Right cardiac atrium (tissue), 5 donors: ENCODE results near the gene PTPRD. TPM values are rescaled to one million over a fixed set of nuclear protein-coding genes. Genes with fewer than 3 reads are reported as not detected.

Experiments
- ATAC-seq, 2 donors: fragments of 200-7000 bp; cut with Tn5 transposase; one replicate each; pipeline versions ENCODE4 v1.8.0 to v1.9.1; 2020; ENCODE audit warnings: moderate library complexity in 2 of 2, mild to moderate bottlenecking in 1 of 2
- DNase-seq, 3 donors: peaks; one replicate each; pipeline ENCODE4 v3.0.0-alpha.2; 2020
- H3K27ac ChIP-seq: one replicate; pipeline ENCODE4 v1.5.1; 2013; ENCODE audit warnings: mild to moderate bottlenecking, low read length, control low read depth, moderate library complexity
- H3K27me3 ChIP-seq: one replicate; pipeline ENCODE4 v1.6.1; 2013; ENCODE audit not compliant: control insufficient read depth, insufficient read depth
- H3K4me1 ChIP-seq: one replicate; pipeline ENCODE4 v1.6.1; 2013; ENCODE audit warnings: low read length; ENCODE audit not compliant: control insufficient read depth, insufficient read depth
- H3K4me3 ChIP-seq: one replicate; pipeline ENCODE4 v1.5.1; 2013; ENCODE audit warnings: low read length, control low read depth
- H3K9me3 ChIP-seq: one replicate; pipeline ENCODE4 v1.6.1; 2013; ENCODE audit warnings: low read length; ENCODE audit not compliant: control insufficient read depth
- WGBS: extraction: QIAGEN DNeasy Blood & Tissue Kit; methylation state at CpG from one replicate; pipeline ENCODE4 v1.1.7; 2013; 5-methylcytosine and 5-hydroxymethylcytosine counted together
- intact Hi-C, 4 donors: fragments of 100-400 bp; cut with DNase I; formaldehyde crosslinking; loops; one replicate each; pipeline versions ENCODE4 v1.11.0 to v1.14.0; 2022 to 2023
- polyA plus RNA-seq: library from polyadenylated mRNA; stranded (reverse); fragments of 200-250 nt; gene quantifications from one replicate; pipeline ENCODE4 v1.2.3, GENCODE V29; 2013
- total RNA-seq, 4 donors: library from RNA; stranded (reverse); fragmentation: NEBNext Ultra II Directional; extraction: Animal tissue kit (Norgen Biotek cat#: 25700); gene quantifications; one replicate each; pipeline ENCODE4 v1.2.1, GENCODE V29; 2021
- donor health status: healthy with polysubstance abuse.
- donor health status: DM: no; HTN: yes; CAD: no.
- donor health status: DM: no; HTN: no; CAD: no.
- donor health status: DM: no; HTN: yes; CAD: no; lungs with severe emphysema.
- donor health status: DM: yes; HTN: yes; CAD: no.

PTPRD gene
- total and polyA plus RNA-seq, 5 donors: 1.3 to 11.8 (median 7.1) TPM

- Histone ChIP-seq H3K27me3 (no peaks in the 10 kb centered on the region), H3K4me3 (no peak overlapping the region), H3K9me3 (no peaks in the 10 kb centered on the region), H3K4me1 (no peaks in the 10 kb centered on the region), H3K27ac (no peak overlapping the region)
- 31% methylated on average over 1 of the region's 1 CpG for WGBS
- ATAC-seq (no peak), DNase-seq (no peak)
- intact Hi-C loops: no loop called here
Measured at GRCh38 chr9:9893837-9894236, 719.0 kb downstream of the PTPRD start.

- Histone ChIP-seq H3K27ac (no peak overlapping the region), H3K4me3 (no peak overlapping the region), H3K4me1 (no peaks in the 10 kb centered on the region), H3K27me3 (no peaks in the 10 kb centered on the region), H3K9me3 (no peaks in the 10 kb centered on the region)
- ATAC-seq: no peak
- intact Hi-C loops: no loop called here
- WGBS: 75% methylated on average over 3 of the region's 3 CpGs
- DNase-seq: no peak
Measured at GRCh38 chr9:9892217-9892616, 720.6 kb downstream of the PTPRD start.

GRCh38 chr9:9881692-9882091 lies 731.1 kb downstream of the PTPRD start:
- no peaks in the 10 kb centered on the region for H3K4me1 ChIP-seq
- 99% methylated on average over 2 of the region's 2 CpGs for WGBS
- no peaks in the 10 kb centered on the region for H3K9me3 ChIP-seq
- H3K4me3 ChIP-seq: no peak overlapping the region
- no peak overlapping the region for H3K27ac ChIP-seq
- ATAC-seq: no peak
- intact Hi-C loops: no loop called here
- no peaks in the 10 kb centered on the region for H3K27me3 ChIP-seq
- no peak for DNase-seq

GRCh38 chr9:9874270-9874669 lies 738.5 kb downstream of the PTPRD start:
- ATAC-seq (no peak), DNase-seq (no peak)
- intact Hi-C loops: no loop called here
- Histone ChIP-seq H3K4me3 (no peak overlapping the region), H3K9me3 (no peaks in the 10 kb centered on the region), H3K4me1 (no peaks in the 10 kb centered on the region), H3K27ac (no peak overlapping the region), H3K27me3 (no peaks in the 10 kb centered on the region)
- 54% methylated on average over 3 of the region's 3 CpGs for WGBS

GRCh38 chr9:9862235-9862810 lies 750.5 kb downstream of the PTPRD start:
- Histone ChIP-seq H3K4me1 (no peaks in the 10 kb centered on the region), H3K9me3 (no peaks in the 10 kb centered on the region), H3K27me3 (no peaks in the 10 kb centered on the region), H3K4me3 (no peak overlapping the region), H3K27ac (no peak overlapping the region)
- DNase-seq: no peak
- intact Hi-C loops: no loop called here
- no peak for ATAC-seq
- 53% methylated on average over 3 of the region's 3 CpGs for WGBS

GRCh38 chr9:9855177-9856078 lies 757.4 kb downstream of the PTPRD start:
- 64% methylated on average over 15 of the region's 15 CpGs for WGBS
- DNase-seq: no peak
- Histone ChIP-seq H3K9me3 (no peaks in the 10 kb centered on the region), H3K27me3 (no peaks in the 10 kb centered on the region), H3K27ac (no peak overlapping the region), H3K4me3 (no peak overlapping the region), H3K4me1 (no peaks in the 10 kb centered on the region)
- ATAC-seq: no peak
- intact Hi-C loops: no loop called here

GRCh38 chr9:9847750-9848149 lies 765.1 kb downstream of the PTPRD start:
- H3K4me3 ChIP-seq: no peak overlapping the region
- H3K4me1 ChIP-seq: no peaks in the 10 kb centered on the region
- H3K27me3 ChIP-seq: no peaks in the 10 kb centered on the region
- intact Hi-C loops: no loop called here
- DNase-seq (no peak), ATAC-seq (no peak)
- 50% methylated on average over 5 of the region's 5 CpGs for WGBS
- H3K9me3 ChIP-seq: no peaks in the 10 kb centered on the region
- H3K27ac ChIP-seq: no peak overlapping the region

GRCh38 chr9:9846557-9846956 lies 766.2 kb downstream of the PTPRD start:
- Histone ChIP-seq H3K4me3 (no peak overlapping the region), H3K27me3 (no peaks in the 10 kb centered on the region), H3K9me3 (no peaks in the 10 kb centered on the region), H3K4me1 (no peaks in the 10 kb centered on the region), H3K27ac (no peak overlapping the region)
- intact Hi-C loops: no loop called here
- ATAC-seq (no peak), DNase-seq (no peak)
- WGBS: 34% methylated on average over 1 of the region's 1 CpG

- Histone ChIP-seq H3K27me3 (no peaks in the 10 kb centered on the region), H3K27ac (no peak overlapping the region), H3K9me3 (no peaks in the 10 kb centered on the region), H3K4me3 (no peak overlapping the region), H3K4me1 (no peaks in the 10 kb centered on the region)
- DNase-seq (no peak), ATAC-seq (no peak)
- intact Hi-C loops: no loop called here
Measured at GRCh38 chr9:9820436-9820835, 792.4 kb downstream of the PTPRD start.

- H3K4me3 ChIP-seq: no peak overlapping the region
- no peak overlapping the region for H3K27ac ChIP-seq
- no peaks in the 10 kb centered on the region for H3K4me1 ChIP-seq
- DNase-seq (no peak), ATAC-seq (no peak)
- WGBS: 92% methylated on average over 5 of the region's 5 CpGs
- intact Hi-C loops: no loop called here
- H3K9me3 ChIP-seq: no peaks in the 10 kb centered on the region
- no peaks in the 10 kb centered on the region for H3K27me3 ChIP-seq
Measured at GRCh38 chr9:9819886-9820285, 792.9 kb downstream of the PTPRD start.

- Histone ChIP-seq H3K4me3 (no peak overlapping the region), H3K27me3 (no peaks in the 10 kb centered on the region), H3K27ac (no peak overlapping the region), H3K9me3 (no peaks in the 10 kb centered on the region), H3K4me1 (no peaks in the 10 kb centered on the region)
- 36% methylated on average over 2 of the region's 2 CpGs for WGBS
- DNase-seq (no peak), ATAC-seq (no peak)
- intact Hi-C loops: no loop called here
Measured at GRCh38 chr9:9817176-9817575, 795.6 kb downstream of the PTPRD start.
